Adrenal gland (tissue), 12 donors: ENCODE measurements around the gene IL1R2. TPM values are rescaled to one million over a fixed set of nuclear protein-coding genes. Genes with fewer than 3 reads are reported as not detected.

Source experiments
- DNase-seq, 7 donors: peaks; one replicate each; pipeline ENCODE4 v3.0.0-alpha.2; 2019 to 2020
- H3K27ac ChIP-seq, 5 donors: fragments of 200-600 bp; sonication (generic) in 4 of 5; 1 replicate in 3 of 5; 2 replicates in 2 of 5; pipeline versions ENCODE4 v1.5.1 to v1.8.0; 2016 to 2020; ENCODE audit warnings: mild to moderate bottlenecking in 1 of 5
- H3K27me3 ChIP-seq: fragments of 200-600 bp; 2 replicates; pipeline ENCODE4 v1.8.0; 2021
- H3K36me3 ChIP-seq, 2 donors: fragments of 200-600 bp; replicated peaks in 1 of 2; 1 replicate in 1 of 2; 2 replicates in 1 of 2; pipeline versions ENCODE4 v1.5.1 to v1.8.0; 2018 to 2022
- H3K4me1 ChIP-seq, 2 donors: fragments of 200-600 bp; replicated peaks in 1 of 2; 1 replicate in 1 of 2; 2 replicates in 1 of 2; pipeline versions ENCODE4 v1.5.1 to v1.8.0; 2018 to 2021
- H3K4me3 ChIP-seq, 4 donors: fragments of 200-600 bp; sonication (generic) in 3 of 4; one replicate each; pipeline ENCODE4 v1.5.1; 2016 to 2018
- H3K9me3 ChIP-seq, 3 donors: fragments of 200-600 bp; sonication (generic) in 1 of 3; replicated peaks in 1 of 3; 1 replicate in 2 of 3; 2 replicates in 1 of 3; pipeline versions ENCODE4 v1.5.1 to v1.8.0; 2016 to 2021
- POLR2A ChIP-seq, 2 donors: fragments of 450-650 bp; IDR thresholded peaks; one replicate each; pipeline ENCODE4 v1.6.1; 2017; ENCODE audit warnings: antibody characterized with exemption in 2 of 2, mild to moderate bottlenecking in 2 of 2, moderate library complexity in 1 of 2
- WGBS, 4 donors: extraction: QIAGEN DNeasy Blood & Tissue Kit in 2 of 4; methylation state at CpG; one replicate each; pipeline versions ENCODE4 v1.1.5 to v1.1.7; 2013 to 2017; 5-methylcytosine and 5-hydroxymethylcytosine counted together
- intact Hi-C, 2 donors: fragments of 100-400 bp; cut with DNase I; formaldehyde crosslinking; loops; one replicate each; pipeline versions ENCODE4 v1.14.1 to v1.15.0; 2022 to 2023
- polyA plus RNA-seq, 3 donors: library from polyadenylated mRNA; stranded (reverse); fragments of 200-250 nt in 2 of 3; fragments of 350-450 nt in 1 of 3; fragmentation: Illumina TruSeq in 1 of 3; extraction: RNeasy Lipid Tissue Mini Kit (QIAGEN cat#74804) in 1 of 3; gene quantifications; one replicate each; pipeline ENCODE4 v1.2.3, GENCODE V29; 2013 to 2014
- total RNA-seq, 9 donors: library from RNA; depleted of rRNA in 4 of 9; stranded (reverse); fragments of >200 nt in 4 of 9; fragments of 120-200 nt in 1 of 9; fragmentation: NEBNext Ultra II Directional in 1 of 9; extraction: Animal tissue kit (Norgen Biotek cat#: 25700) in 1 of 9; gene quantifications; one replicate each; pipeline versions ENCODE4 v1.1.0 to v1.2.4, GENCODE V29; 2013 to 2023
- TF ChIP-seq, protein P1 (sequence below), 6 experiments: fragments of 450-650 bp in 4 of 6; fragments of 200-600 bp in 2 of 6; sonication (generic) in 1 of 6; IDR thresholded peaks; 1 replicate in 5 of 6; 2 replicates in 1 of 6; pipeline versions ENCODE4 v1.5.1 to v1.8.0; 2016 to 2021; ENCODE audit warnings: antibody characterized with exemption in 6 of 6, mild to moderate bottlenecking in 2 of 6, moderate library complexity in 1 of 6
- donor health status: healthy with polysubstance abuse.
- donor health status: Bipolar disorder and iron deficiency.
- donor health status: DM: yes; HTN: yes; CAD: no.
- donor health status: DM: no; HTN: no; CAD: no.
- donor health status: DM: no; HTN: no; CAD: no.
- donor health status: DM: yes; HTN: yes; CAD: no.

Gene IL1R2
- total and polyA plus RNA-seq, 12 donors: 4.5 to 26.0 (median 12.2) TPM

- H3K27me3 ChIP-seq: no peaks in the 10 kb centered on the region
- peaks cover 12 to 45% of the 10 kb centered on the region in 2 donors for H3K4me1 ChIP-seq
- WGBS, 4 donors: 73 to 79% (median 74%) methylated on average over 4 of the region's 4 CpGs
- DNase-seq: peak in 2 of 7 donors; percentile 14 to 18
- no peaks in the 10 kb centered on the region for H3K9me3 ChIP-seq
- TF ChIP-seq, protein P1, sequence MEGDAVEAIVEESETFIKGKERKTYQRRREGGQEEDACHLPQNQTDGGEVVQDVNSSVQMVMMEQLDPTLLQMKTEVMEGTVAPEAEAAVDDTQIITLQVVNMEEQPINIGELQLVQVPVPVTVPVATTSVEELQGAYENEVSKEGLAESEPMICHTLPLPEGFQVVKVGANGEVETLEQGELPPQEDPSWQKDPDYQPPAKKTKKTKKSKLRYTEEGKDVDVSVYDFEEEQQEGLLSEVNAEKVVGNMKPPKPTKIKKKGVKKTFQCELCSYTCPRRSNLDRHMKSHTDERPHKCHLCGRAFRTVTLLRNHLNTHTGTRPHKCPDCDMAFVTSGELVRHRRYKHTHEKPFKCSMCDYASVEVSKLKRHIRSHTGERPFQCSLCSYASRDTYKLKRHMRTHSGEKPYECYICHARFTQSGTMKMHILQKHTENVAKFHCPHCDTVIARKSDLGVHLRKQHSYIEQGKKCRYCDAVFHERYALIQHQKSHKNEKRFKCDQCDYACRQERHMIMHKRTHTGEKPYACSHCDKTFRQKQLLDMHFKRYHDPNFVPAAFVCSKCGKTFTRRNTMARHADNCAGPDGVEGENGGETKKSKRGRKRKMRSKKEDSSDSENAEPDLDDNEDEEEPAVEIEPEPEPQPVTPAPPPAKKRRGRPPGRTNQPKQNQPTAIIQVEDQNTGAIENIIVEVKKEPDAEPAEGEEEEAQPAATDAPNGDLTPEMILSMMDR (IDR thresholded peaks at IDR 0.05): no peak
- TF ChIP-seq POLR2A (IDR thresholded peaks at IDR 0.05): no peak
- no peak overlapping the region for H3K4me3 ChIP-seq
- peak overlapping the region in 3 of 5 donors; percentile 68 to 88 (median 86) for H3K27ac ChIP-seq
- no peaks in the 10 kb centered on the region for H3K36me3 ChIP-seq
- intact Hi-C loops: no loop called here
These were observed 60.6 kb downstream of the IL1R2 start for GRCh38 chr2:102052365-102052764.

DNA sequence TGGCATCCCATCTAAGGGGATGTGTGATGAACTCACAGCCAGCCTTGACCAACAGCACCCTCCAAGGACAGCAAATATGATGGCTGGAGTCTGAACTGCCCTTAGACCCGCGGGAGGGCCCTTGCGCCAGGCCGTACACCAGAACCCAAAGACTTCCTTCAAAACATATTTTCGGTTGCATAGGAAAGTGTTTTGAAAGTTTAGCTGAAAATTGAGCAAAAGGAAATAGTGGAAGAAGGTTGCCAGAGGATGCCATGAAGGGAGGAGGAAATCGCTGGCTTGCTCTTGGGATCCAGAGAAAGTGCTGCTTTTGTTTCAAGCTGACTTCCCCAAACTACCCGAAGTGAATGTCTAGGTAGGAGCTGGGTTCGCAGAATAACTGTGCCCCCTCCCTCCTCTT lies 61.3 kb downstream of the IL1R2 start:
- Histone ChIP-seq H3K36me3 (no peaks in the 10 kb centered on the region), H3K4me1 (peaks cover 19 to 49% of the 10 kb centered on the region in 2 donors), H3K9me3 (no peaks in the 10 kb centered on the region), H3K27me3 (no peaks in the 10 kb centered on the region), H3K4me3 (no peak overlapping the region), H3K27ac (peak overlapping the region in 2 of 5 donors; percentile 86 to 88)
- 62 to 75% (median 70%) methylated on average over 8 of the region's 8 CpGs for WGBS, 4 donors
- DNase-seq: peak in 2 of 7 donors; percentile 30 to 50
- TF ChIP-seq, protein P1 (IDR thresholded peaks at IDR 0.05): no peak
- TF ChIP-seq POLR2A (IDR thresholded peaks at IDR 0.05): no peak
- intact Hi-C loops: no loop called here

- TF ChIP-seq POLR2A (IDR thresholded peaks at IDR 0.05): no peak
- TF ChIP-seq, protein P1 (IDR thresholded peaks at IDR 0.05): no peak
- H3K4me3 ChIP-seq: no peak overlapping the region
- H3K27ac ChIP-seq: peak overlapping the region in 2 of 5 donors; percentile 67 to 73
- intact Hi-C loops: no loop called here
- WGBS, 4 donors: 69 to 84% (median 79%) methylated on average over 5 of the region's 5 CpGs
- no peaks in the 10 kb centered on the region for H3K27me3 ChIP-seq
- no peaks in the 10 kb centered on the region for H3K9me3 ChIP-seq
- H3K36me3 ChIP-seq: no peaks in the 10 kb centered on the region
- DNase-seq: peak in 1 of 7 donors; percentile 30
- peaks cover 13 to 35% of the 10 kb centered on the region in 2 donors for H3K4me1 ChIP-seq
These were observed 63.7 kb downstream of the IL1R2 start for GRCh38 chr2:102055346-102055990.

- peak in 1 of 7 donors; percentile 52 for DNase-seq
- no peak for TF ChIP-seq POLR2A (IDR thresholded peaks at IDR 0.05)
- TF ChIP-seq, protein P1 (IDR thresholded peaks at IDR 0.05): no peak
- Histone ChIP-seq H3K27me3 (no peaks in the 10 kb centered on the region), H3K4me3 (no peak overlapping the region), H3K36me3 (no peaks in the 10 kb centered on the region), H3K4me1 (peaks cover 13 to 33% of the 10 kb centered on the region in 2 donors), H3K9me3 (no peaks in the 10 kb centered on the region), H3K27ac (peak overlapping the region in 2 of 5 donors; percentile 67 to 73)
- intact Hi-C loops: no loop called here
- WGBS, 4 donors: 88 to 97% (median 92%) methylated on average over 3 of the region's 3 CpGs
These were observed 64.4 kb downstream of the IL1R2 start for GRCh38 chr2:102056079-102056581.
